HG03175 (cell line): ENCODE results near the gene HIVEP2.

Experiments
- ATAC-seq: cut with Tn5 transposase; IDR thresholded peaks from one replicate; pipeline ENCODE4 v1.9.1; 2021; ENCODE audit warnings: mild to moderate bottlenecking, moderate library complexity; ENCODE audit not compliant: unreplicated experiment

The HIVEP2 gene

GRCh38 chr6:142926177-142926493 is 18.8 kb downstream of the HIVEP2 start:
- ATAC-seq, result no peak

GRCh38 chr6:142925575-142926110 is 19.3 kb downstream of the HIVEP2 start:
- ATAC-seq, result no peak

GRCh38 chr6:142918339-142919042 is 26.5 kb downstream of the HIVEP2 start:
- no peak for ATAC-seq

- ATAC-seq, result no peak
These were observed 28.1 kb downstream of the HIVEP2 start for GRCh38 chr6:142916881-142917280.

- ATAC-seq, result no peak
These were observed 29.9 kb downstream of the HIVEP2 start for GRCh38 chr6:142914937-142915697.

GRCh38 chr6:142914369-142914768 is 30.6 kb downstream of the HIVEP2 start:
- ATAC-seq, result no peak

- ATAC-seq, result peak; percentile 96
These were observed 31.4 kb downstream of the HIVEP2 start for GRCh38 chr6:142913511-142914047.

- ATAC-seq, result peak; percentile 51
These were observed 31.9 kb downstream of the HIVEP2 start for GRCh38 chr6:142913036-142913510.

GRCh38 chr6:142912125-142912524 is 32.9 kb downstream of the HIVEP2 start:
- ATAC-seq, result no peak

GRCh38 chr6:142911430-142911829 is 33.5 kb downstream of the HIVEP2 start:
- ATAC-seq, result no peak

GRCh38 chr6:142909686-142910085 is 35.3 kb downstream of the HIVEP2 start:
- no peak for ATAC-seq

GRCh38 chr6:142908235-142908634 is 36.7 kb downstream of the HIVEP2 start:
- no peak for ATAC-seq

GRCh38 chr6:142907544-142907943 is 37.4 kb downstream of the HIVEP2 start:
- ATAC-seq, result peak; percentile 32

- peak; percentile 74 for ATAC-seq
These were observed 38.0 kb downstream of the HIVEP2 start for GRCh38 chr6:142906945-142907470.

- no peak for ATAC-seq
These were observed 41.2 kb downstream of the HIVEP2 start for GRCh38 chr6:142903812-142904211.

GRCh38 chr6:142902636-142903053 is 42.3 kb downstream of the HIVEP2 start:
- peak; percentile 43 for ATAC-seq

- ATAC-seq, result no peak
These were observed 43.4 kb downstream of the HIVEP2 start for GRCh38 chr6:142901611-142902010.

GRCh38 chr6:142900227-142900971 is 44.6 kb downstream of the HIVEP2 start:
- ATAC-seq, result no peak

GRCh38 chr6:142898927-142899895 is 45.8 kb downstream of the HIVEP2 start:
- no peak for ATAC-seq

- ATAC-seq, result no peak
These were observed 47.3 kb downstream of the HIVEP2 start for GRCh38 chr6:142897659-142898058.
